ENCODE data around the gene SECTM1.
A peak's percentile ranks its signal among the peaks of the same experiment; 100 is the strongest.

Gene SECTM1

GRCh38 chr17:82346342-82347300 is 13.1 kb upstream of the SECTM1 start:
- no peak for DNase-seq

- DNase-seq: no peak
These were observed 11.8 kb upstream of the SECTM1 start for GRCh38 chr17:82345151-82345976.

GRCh38 chr17:82344175-82344907 is 10.8 kb upstream of the SECTM1 start:
- no peak for DNase-seq

GRCh38 chr17:82343560-82343959 is 10.0 kb upstream of the SECTM1 start:
- DNase-seq: no peak

- no peak for DNase-seq
These were observed 9.0 kb upstream of the SECTM1 start for GRCh38 chr17:82342361-82343079.

- no peak for DNase-seq
These were observed 6.3 kb upstream of the SECTM1 start for GRCh38 chr17:82339634-82340580.

- DNase-seq: no peak
These were observed 5.5 kb upstream of the SECTM1 start for GRCh38 chr17:82338858-82339633.

- DNase-seq: no peak
These were observed 1.2 kb upstream of the SECTM1 start for GRCh38 chr17:82334622-82335394.

GRCh38 chr17:82334204-82334621 is 647 bp upstream of the SECTM1 start:
- no peak for DNase-seq

GRCh38 chr17:82332669-82333278 is 792 bp downstream of the SECTM1 start:
- peak; percentile 52 for DNase-seq

GRCh38 chr17:82331345-82331939 is 2.1 kb downstream of the SECTM1 start:
- DNase-seq: no peak

- no peak for DNase-seq
These were observed 3.0 kb downstream of the SECTM1 start for GRCh38 chr17:82330322-82331239.

GRCh38 chr17:82329683-82330321 is 3.8 kb downstream of the SECTM1 start:
- no peak for DNase-seq

- DNase-seq: no peak
These were observed 4.5 kb downstream of the SECTM1 start for GRCh38 chr17:82328994-82329507.

GRCh38 chr17:82328141-82328993 is 5.2 kb downstream of the SECTM1 start:
- no peak for DNase-seq

- DNase-seq: no peak
These were observed 5.8 kb downstream of the SECTM1 start for GRCh38 chr17:82327757-82328140.

Data from stimulated activated CD4-positive, alpha-beta T cell treated with anti-CD3 and anti-CD28 coated beads, Interleukin-15, amount 100 ng/mL, for 24 hours (primary cell).